ENCODE data around the gene UQCR11.
"Not testable (repeated sequence)": the region's sequence is repeated elsewhere in the genome, so short reads cannot be mapped to it uniquely, and the experiment has no call there.

Gene UQCR11

DNA sequence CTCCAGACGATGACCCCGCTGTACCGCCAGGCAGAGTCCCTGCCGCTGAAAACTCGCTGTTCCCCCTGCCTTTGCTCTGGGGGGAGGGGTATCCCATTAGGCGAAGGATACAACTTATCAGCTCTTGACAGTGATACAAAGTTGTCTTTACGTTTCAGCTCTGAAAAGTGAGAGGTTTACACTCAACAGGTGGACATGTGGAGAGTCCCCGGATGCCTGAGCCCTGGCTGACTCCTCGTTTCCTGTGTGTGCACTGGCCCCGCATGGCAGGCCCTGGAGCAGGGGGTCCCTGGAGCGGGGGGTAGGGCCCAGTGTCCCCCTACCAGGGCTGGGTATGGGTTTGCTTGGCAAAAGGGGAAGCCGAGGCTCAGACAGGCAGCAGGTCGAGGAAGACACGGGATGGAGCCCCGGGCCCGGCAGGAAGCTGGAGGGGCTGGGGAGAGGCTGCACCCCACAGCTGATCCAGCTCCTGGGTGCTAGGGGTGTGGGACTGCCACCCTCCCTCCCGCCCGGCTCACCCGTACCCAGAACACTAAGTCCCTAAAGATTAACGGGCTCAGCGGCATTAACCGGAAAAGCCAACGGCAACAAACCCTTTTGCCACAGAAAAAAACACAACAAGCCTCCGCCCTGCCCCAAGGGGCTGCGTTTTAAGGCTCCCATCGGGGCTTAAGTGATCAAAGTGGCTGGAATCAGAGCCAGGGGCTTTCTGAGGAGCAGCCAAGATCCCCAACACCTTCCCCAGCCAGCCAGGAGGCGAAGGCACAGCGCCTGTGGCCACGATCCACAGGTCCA, 41.6 kb upstream of the UQCR11 start:
- H3K4me3 Mint-ChIP-seq: peak overlapping the region; percentile 93 to 99
- no peaks in the 10 kb centered on the region for H3K9me3 Mint-ChIP-seq
- DNase-seq: no peak
- H3K4me1 Mint-ChIP-seq: peaks cover 43 to 76% of the 10 kb centered on the region in 2 donors
- no peak for ATAC-seq (replicated peaks)
- peak overlapping the region; percentile 98 for H3K27ac Mint-ChIP-seq
- H3K36me3 Mint-ChIP-seq: peaks cover 49 to 51% of the 10 kb centered on the region in 2 donors
- no peaks in the 10 kb centered on the region for H3K27me3 Mint-ChIP-seq

DNA sequence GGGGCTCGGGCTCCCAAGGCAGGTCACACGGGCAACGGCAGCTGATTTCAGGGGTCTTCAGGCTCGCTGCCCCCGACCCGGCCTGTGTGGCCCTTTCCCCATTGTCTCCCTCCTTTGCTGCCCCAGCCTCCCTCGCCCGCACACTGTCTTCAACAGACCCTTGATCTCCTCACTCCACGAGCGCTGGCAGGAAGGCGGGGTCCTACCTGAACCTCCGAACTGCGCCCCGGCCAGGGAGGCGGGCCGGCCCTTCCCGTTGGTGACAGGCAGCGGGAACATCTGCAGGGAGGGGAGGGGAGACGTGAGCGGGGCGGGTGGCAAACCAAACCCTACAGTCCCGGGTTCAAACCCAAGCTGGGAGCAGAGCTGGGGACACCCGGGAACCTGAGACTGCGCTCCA, 40.9 kb upstream of the UQCR11 start:
- Mint-ChIP-seq H3K27me3 (no peaks in the 10 kb centered on the region), H3K4me1 (peaks cover 41 to 73% of the 10 kb centered on the region in 2 donors), H3K27ac (peak overlapping the region; percentile 76), H3K4me3 (peak overlapping the region in 1 of 2 donors; percentile 51), H3K9me3 (no peaks in the 10 kb centered on the region), H3K36me3 (peaks cover 47 to 50% of the 10 kb centered on the region in 2 donors)
- no peak for ATAC-seq (replicated peaks)
- DNase-seq: no peak

DNA sequence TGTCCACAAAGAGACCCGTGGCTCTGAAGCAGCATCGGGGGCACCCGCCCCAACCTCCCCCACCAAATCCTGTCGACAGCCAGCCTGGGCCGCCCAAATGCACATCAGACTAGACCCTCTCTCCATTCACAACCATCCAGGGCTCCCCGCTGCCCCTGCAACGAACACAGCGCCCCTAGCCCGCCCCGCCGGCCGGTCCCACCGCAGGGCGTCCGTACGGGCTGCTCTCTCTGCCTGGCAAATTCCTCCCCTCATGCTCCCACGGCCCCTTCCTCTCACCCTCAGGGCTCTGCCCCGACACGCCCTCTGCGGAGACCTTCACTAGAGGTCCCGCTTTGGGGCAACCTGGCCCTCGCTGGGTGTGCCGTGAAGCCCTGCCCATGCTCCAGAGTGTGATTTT, 40.0 kb upstream of the UQCR11 start:
- H3K4me3 Mint-ChIP-seq: no peak overlapping the region
- no peak for ATAC-seq (replicated peaks)
- peaks cover 41 to 43% of the 10 kb centered on the region in 2 donors for H3K36me3 Mint-ChIP-seq
- H3K27me3 Mint-ChIP-seq: no peaks in the 10 kb centered on the region
- no peaks in the 10 kb centered on the region for H3K9me3 Mint-ChIP-seq
- peaks cover 39 to 65% of the 10 kb centered on the region in 2 donors for H3K4me1 Mint-ChIP-seq
- DNase-seq: no peak
- H3K27ac Mint-ChIP-seq: peak overlapping the region; percentile 51

DNA sequence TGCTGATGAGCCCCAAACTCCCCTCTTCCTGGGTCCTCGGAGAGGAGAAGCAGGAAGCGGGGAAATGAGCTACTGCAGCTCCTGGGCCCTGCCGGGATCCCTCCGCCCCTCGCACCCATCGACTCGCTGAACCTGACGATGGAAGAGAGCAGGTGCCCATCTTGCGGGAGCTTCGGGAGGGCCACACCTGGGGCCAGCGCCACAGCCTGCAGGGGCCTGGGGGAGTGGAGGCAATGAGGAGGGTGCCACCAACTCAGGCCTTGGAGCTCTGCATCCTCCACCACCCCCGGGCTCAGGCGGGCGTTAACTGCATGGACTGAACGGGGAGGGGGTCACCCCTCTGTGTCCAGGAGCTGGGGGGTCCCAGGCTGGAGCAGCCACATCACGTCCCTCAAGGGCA, 38.8 kb upstream of the UQCR11 start:
- H3K27ac Mint-ChIP-seq: peak overlapping the region; percentile 71

DNA sequence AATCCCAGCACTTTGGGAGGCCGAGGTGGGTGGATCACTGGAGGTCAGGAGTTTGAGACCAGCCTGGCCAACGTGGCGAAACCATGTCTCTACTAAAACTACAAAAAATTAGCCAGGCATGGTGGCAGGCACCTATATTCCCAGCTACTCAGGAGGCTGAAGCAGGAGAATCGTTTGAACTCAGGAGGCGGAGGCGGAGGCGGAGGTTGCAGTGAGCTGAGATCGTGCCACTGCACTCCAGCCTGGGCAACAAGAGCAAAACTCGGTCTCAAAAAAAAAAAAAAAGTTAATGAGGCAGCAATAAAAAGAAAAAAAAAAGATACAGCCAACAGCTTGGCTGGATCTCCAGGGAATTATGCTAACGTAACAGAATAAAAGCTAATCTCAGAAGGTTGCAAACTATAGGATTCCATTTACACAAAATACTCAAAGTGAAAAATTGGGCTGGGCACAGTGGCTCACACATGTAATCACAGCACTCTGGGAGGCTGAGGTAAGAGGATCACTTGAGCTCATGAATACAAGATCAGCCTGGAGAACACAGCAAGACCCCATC, 35.7 kb upstream of the UQCR11 start:
- not testable (repeated sequence) for H3K27me3 Mint-ChIP-seq; H3K9me3 Mint-ChIP-seq; ATAC-seq (replicated peaks); DNase-seq; H3K4me3 Mint-ChIP-seq
- Mint-ChIP-seq H3K4me1 (peaks cover 11 to 36% of the 10 kb centered on the region in 2 donors), H3K27ac (peak overlapping the region; percentile 25), H3K36me3 (peaks cover 47 to 54% of the 10 kb centered on the region in 2 donors)

More for the DNA sequence above, 38.8 kb upstream of the UQCR11 start:
- Mint-ChIP-seq H3K36me3 (peaks cover 38 to 42% of the 10 kb centered on the region in 2 donors), H3K9me3 (no peaks in the 10 kb centered on the region), H3K4me3 (no peak overlapping the region), H3K4me1 (peaks cover 31 to 59% of the 10 kb centered on the region in 2 donors), H3K27me3 (no peaks in the 10 kb centered on the region)
- DNase-seq (no peak), ATAC-seq (replicated peaks) (no peak)

DNA sequence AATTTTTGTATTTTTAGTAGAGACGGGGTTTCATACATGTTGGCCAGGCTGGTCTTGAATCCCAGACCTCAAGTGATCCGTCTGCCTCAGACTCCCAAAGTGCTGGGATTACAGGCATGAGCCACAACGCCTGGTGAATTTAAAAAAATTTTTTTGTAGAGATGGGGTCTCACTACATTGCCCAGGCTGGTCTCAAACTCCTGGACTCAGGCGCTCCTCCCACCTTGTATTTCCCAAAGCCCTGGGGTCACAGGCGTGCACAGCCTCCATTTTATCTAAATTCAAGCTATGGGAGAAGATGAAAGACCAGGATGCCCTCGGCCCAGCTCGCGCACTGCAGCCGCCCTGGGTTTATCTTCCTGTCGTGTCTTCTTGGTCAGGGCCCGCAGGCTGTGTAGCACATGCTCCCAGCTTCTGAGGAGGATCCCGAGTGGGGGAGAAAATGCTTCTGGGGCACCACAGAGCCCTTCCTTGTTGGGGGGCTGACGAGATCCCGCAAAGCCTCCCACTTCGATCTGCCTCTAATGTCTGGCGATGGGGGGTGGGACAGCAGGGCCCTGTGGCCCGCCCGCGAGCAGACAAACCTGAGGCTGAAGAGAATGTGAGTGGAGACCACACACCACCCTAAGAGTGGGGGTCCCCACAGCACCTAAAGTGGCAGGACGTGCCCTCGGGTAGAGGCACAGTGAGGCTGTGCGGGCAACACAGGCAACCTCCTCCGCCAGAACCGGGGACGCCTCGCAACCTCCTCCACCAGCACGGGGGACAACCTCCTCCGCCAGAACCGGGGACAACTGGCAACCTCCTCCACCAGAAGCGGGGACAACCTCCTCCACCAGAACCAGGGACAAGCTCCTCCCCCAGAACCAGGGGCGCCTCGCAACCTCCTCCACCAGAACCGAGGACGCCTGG, 31.3 kb upstream of the UQCR11 start:
- peaks cover 53 to 58% of the 10 kb centered on the region in 2 donors for H3K36me3 Mint-ChIP-seq
- no peaks in the 10 kb centered on the region for H3K27me3 Mint-ChIP-seq
- ATAC-seq (replicated peaks): no peak
- H3K4me3 Mint-ChIP-seq: no peak overlapping the region
- peaks cover 10 to 29% of the 10 kb centered on the region in 2 donors for H3K4me1 Mint-ChIP-seq
- H3K9me3 Mint-ChIP-seq: no peaks in the 10 kb centered on the region
- peak overlapping the region; percentile 51 for H3K27ac Mint-ChIP-seq
- no peak for DNase-seq

DNA sequence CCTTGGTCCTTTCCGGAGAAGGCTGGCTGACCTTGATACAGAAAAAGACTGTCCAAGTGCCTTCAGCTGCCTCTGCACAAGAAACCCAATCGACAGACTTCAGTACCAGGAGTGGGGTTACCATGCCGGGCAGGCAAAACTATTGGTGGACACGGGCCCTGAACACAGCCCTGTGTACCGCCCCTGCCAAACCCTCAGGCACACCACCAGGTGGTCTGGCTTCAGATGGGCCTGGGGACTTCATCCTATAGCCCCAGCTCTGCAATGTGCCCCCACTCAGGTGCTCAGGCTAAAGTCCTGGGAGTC, 29.6 kb upstream of the UQCR11 start:
- H3K4me3 Mint-ChIP-seq: no peak overlapping the region
- peaks cover 57 to 64% of the 10 kb centered on the region in 2 donors for H3K36me3 Mint-ChIP-seq
- H3K9me3 Mint-ChIP-seq: no peaks in the 10 kb centered on the region
- no peak for DNase-seq
- H3K27ac Mint-ChIP-seq: peak overlapping the region; percentile 63
- ATAC-seq (replicated peaks): no peak
- H3K27me3 Mint-ChIP-seq: no peaks in the 10 kb centered on the region
- H3K4me1 Mint-ChIP-seq: peaks cover 10 to 28% of the 10 kb centered on the region in 2 donors

DNA sequence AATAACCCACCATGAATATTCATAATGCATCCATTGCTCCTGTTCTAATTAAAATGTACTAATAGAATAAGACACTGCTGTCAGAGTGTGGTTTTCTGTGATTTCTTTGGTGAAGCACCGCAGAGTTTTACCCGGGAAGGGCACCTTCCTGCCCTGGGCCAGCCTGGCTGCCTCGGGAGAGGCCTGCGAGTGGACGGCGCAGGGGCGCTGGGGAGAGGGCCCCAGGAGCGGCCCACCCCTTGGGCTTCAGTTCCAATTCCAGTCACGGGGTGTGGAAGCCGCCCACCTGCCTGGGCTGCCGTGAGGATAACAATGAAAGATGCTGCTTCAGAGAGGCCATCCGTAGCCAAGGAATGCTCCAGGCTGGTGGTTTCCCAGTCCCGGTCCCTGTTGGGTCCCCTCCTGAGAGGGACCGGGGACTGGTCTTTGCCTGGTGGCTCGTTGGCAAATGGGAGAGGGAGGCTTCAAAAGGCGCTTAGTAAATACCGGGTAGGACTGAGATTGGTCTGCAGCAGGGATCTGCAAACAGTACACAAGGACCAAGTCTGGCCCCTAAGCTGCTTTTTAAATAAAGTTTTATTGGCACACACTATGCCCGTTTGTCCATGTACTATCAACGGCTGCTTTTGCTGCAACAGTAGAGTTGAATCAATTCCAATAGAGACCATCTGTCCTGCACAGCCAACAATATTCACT, 29.1 kb upstream of the UQCR11 start:
- Mint-ChIP-seq H3K27me3 (no peaks in the 10 kb centered on the region), H3K36me3 (peaks cover 55 to 59% of the 10 kb centered on the region in 2 donors), H3K27ac (no peak overlapping the region), H3K9me3 (no peaks in the 10 kb centered on the region), H3K4me1 (peaks cover 9 to 23% of the 10 kb centered on the region in 2 donors), H3K4me3 (no peak overlapping the region)
- DNase-seq (no peak), ATAC-seq (replicated peaks) (no peak)

DNA sequence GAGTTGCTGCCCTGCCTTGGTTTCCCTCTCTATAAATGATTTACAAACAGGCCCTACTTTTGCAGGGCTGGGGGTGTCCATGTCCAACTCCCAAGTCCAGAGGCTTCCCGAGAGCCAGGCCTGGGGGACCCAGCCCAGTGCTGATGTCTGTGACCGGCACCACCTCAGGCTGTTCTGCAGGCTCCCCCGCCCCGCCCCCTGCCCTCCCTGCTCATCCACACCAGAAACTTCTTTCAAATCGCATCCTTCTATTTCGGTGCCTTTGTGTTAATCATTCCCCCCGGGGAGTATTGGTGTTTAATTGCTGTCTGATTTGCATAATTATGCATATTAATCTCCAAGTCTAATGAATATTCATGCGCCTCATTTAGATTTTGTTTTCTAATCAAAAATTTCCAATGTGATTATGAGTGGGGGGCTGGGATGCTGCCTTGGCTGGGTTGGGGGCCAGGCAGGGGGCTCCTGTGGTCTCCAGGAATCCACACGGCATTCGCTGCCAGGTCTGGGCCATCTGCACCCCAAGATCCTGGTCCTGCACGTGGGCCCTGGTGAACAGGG, 28.1 kb upstream of the UQCR11 start:
- H3K4me3 Mint-ChIP-seq: no peak overlapping the region
- DNase-seq: no peak
- H3K36me3 Mint-ChIP-seq: peaks cover 47 to 51% of the 10 kb centered on the region in 2 donors
- peak overlapping the region; percentile 81 for H3K27ac Mint-ChIP-seq
- H3K27me3 Mint-ChIP-seq: no peaks in the 10 kb centered on the region
- peaks cover 9 to 23% of the 10 kb centered on the region in 2 donors for H3K4me1 Mint-ChIP-seq
- no peak for ATAC-seq (replicated peaks)
- no peaks in the 10 kb centered on the region for H3K9me3 Mint-ChIP-seq

DNA sequence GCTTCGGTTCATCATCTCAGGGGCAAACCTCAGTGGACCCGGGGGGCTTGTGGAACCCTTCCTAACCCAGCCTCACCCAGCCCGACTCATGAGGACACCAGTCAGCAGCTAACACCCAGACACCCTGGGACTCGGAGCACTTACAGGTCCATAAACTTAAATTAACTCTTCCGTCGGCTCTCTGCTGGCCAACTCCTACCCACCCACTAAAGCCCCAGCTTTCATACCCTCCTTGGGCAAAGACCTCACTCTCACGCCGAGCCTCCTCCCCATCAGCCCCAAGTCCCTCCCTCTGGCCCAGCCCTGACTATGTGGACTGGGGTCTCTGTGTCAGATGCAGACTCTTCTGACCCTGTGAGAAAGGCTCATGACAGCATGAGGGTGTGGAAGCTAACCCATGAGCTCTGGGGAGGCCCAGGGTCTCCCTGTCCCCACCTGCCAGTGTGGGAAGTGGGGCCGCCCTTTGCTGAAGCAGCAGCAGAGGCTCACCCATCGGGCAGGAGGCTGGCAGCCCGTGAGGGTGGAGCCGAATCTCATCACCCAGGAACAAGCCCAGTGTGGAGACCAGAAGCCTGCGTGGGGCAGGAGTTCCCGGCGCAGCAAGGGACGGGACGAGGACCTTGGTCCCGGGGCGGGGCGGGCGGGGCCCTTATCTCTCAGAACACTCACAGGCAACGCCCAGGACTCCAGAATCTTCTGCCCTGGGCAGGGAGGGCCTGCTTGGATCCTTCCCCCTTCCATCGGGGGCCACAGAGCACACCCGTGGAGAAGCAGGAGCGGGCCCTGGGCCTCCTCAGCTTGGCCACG, 27.4 kb upstream of the UQCR11 start:
- H3K4me3 Mint-ChIP-seq: no peak overlapping the region
- H3K27me3 Mint-ChIP-seq: no peaks in the 10 kb centered on the region
- ATAC-seq (replicated peaks) (no peak), DNase-seq (no peak)
- no peaks in the 10 kb centered on the region for H3K9me3 Mint-ChIP-seq
- H3K27ac Mint-ChIP-seq: peak overlapping the region; percentile 81
- peaks cover 44 to 48% of the 10 kb centered on the region in 2 donors for H3K36me3 Mint-ChIP-seq
- peaks cover 9 to 21% of the 10 kb centered on the region in 2 donors for H3K4me1 Mint-ChIP-seq

DNA sequence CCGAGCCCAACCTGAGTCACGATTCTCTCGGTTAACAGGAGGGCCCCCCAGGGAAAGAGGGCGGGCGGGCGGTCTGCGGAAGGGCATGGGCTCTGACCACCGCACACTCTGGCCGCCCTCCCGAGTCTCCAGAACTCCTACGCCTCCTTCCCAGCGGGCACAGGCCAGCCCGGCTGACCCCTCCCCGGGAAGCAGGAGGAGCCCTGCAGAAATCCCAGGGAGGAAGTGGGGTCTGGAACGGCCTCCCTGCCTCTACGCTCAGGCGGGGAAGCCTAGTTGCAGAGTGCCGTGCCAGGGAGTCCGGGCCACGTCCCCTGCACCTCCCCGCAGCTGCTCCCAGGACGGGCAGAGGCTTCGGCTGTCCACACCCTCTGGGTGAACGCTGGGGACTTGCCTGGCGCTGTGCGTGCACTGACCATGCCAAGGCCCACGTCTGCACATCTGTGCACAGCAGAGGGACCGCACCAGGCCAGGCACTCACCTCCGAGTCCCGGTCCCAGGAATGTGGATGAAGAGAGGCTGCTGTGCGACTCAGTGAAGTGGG, 26.4 kb upstream of the UQCR11 start:
- peak overlapping the region; percentile 67 for H3K27ac Mint-ChIP-seq
- H3K27me3 Mint-ChIP-seq: no peaks in the 10 kb centered on the region
- no peaks in the 10 kb centered on the region for H3K9me3 Mint-ChIP-seq
- peaks cover 9 to 15% of the 10 kb centered on the region in 2 donors for H3K4me1 Mint-ChIP-seq
- DNase-seq (no peak), ATAC-seq (replicated peaks) (no peak)
- no peak overlapping the region for H3K4me3 Mint-ChIP-seq
- H3K36me3 Mint-ChIP-seq: peaks cover 35 to 40% of the 10 kb centered on the region in 2 donors

DNA sequence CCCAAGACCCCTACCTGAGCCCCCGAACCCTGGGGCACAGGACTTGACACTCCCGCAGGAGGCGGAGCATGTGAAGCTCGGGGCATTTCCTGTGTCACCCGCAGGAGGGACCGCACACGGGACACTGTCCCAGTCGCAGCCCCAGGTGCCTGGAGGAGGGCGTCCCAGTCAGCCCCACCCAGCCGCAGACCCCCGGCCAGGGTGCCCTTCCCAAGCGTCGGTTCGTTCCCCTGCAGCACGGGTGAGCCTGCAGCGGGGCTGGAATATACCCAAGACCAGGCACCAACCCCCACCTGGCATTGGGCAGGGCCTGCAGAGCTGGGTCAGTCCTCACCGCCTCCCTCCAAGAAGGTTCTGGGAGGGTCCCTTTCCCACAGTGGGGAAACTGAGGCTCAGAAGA, 25.5 kb upstream of the UQCR11 start:
- ATAC-seq (replicated peaks) (no peak), DNase-seq (no peak)
- Mint-ChIP-seq H3K27ac (no peak overlapping the region), H3K4me1 (peaks cover 9 to 15% of the 10 kb centered on the region in 2 donors), H3K36me3 (peaks cover 37% of the 10 kb centered on the region in 2 donors), H3K4me3 (no peak overlapping the region), H3K27me3 (no peaks in the 10 kb centered on the region), H3K9me3 (no peaks in the 10 kb centered on the region)

DNA sequence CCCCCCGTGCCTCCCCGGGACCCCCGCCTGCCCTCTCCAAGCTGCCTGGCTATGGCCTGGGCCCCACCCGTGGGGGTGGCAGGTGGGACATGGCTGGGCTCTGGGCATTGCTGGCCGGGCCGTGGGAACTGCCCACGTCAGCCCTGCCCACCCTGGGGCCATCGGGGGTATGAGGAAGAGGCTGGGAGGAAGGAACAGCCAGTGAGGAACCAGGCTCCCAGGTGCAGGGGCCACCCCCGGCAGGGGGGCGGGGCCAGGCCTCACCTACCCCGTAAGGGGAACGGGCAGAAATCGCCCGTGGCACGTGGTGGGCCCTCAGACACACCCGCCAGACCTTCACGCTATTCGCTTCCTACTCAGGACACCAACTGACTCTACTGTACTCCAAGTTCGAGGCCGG, 24.8 kb upstream of the UQCR11 start:
- Mint-ChIP-seq H3K27ac (no peak overlapping the region), H3K4me1 (peaks cover 7 to 16% of the 10 kb centered on the region in 2 donors), H3K27me3 (no peaks in the 10 kb centered on the region), H3K36me3 (peaks cover 34 to 36% of the 10 kb centered on the region in 2 donors), H3K4me3 (no peak overlapping the region), H3K9me3 (no peaks in the 10 kb centered on the region)
- no peak for DNase-seq
- no peak for ATAC-seq (replicated peaks)
